ENCODE results near the gene RANGRF.

RANGRF gene

GRCh38 chr17:8326511-8327302 lies 38.2 kb downstream of the RANGRF start:
- TF ChIP-seq ZFX (IDR thresholded peaks at IDR 0.05; ENCODE audit: borderline replicate concordance) (no peak), CTCF (IDR thresholded peaks at IDR 0.05) (no peak)
- no peak overlapping the region for H3K27ac ChIP-seq

GRCh38 chr17:8327303-8327649 lies 38.8 kb downstream of the RANGRF start:
- H3K27ac ChIP-seq, result no peak overlapping the region
- TF ChIP-seq CTCF (IDR thresholded peaks at IDR 0.05) (no peak), ZFX (IDR thresholded peaks at IDR 0.05; ENCODE audit: borderline replicate concordance) (no peak)

- TF ChIP-seq ZFX (IDR thresholded peaks at IDR 0.05; ENCODE audit: borderline replicate concordance), result no peak
- TF ChIP-seq CTCF (IDR thresholded peaks at IDR 0.05), result no peak
- no peak overlapping the region for H3K27ac ChIP-seq
Observed at GRCh38 chr17:8332128-8332527, 43.7 kb downstream of the RANGRF start.

GRCh38 chr17:8332688-8333087 lies 44.2 kb downstream of the RANGRF start:
- no peak for TF ChIP-seq ZFX (IDR thresholded peaks at IDR 0.05; ENCODE audit: borderline replicate concordance)
- no peak overlapping the region for H3K27ac ChIP-seq

- H3K27ac ChIP-seq, result no peak overlapping the region
- TF ChIP-seq CTCF (IDR thresholded peaks at IDR 0.05) (no peak), ZFX (IDR thresholded peaks at IDR 0.05; ENCODE audit: borderline replicate concordance) (no peak)
Observed at GRCh38 chr17:8333281-8333680, 44.8 kb downstream of the RANGRF start.

- no peak overlapping the region for H3K27ac ChIP-seq
- TF ChIP-seq ZFX (IDR thresholded peaks at IDR 0.05; ENCODE audit: borderline replicate concordance) (no peak), CTCF (IDR thresholded peaks at IDR 0.05) (no peak)
Observed at GRCh38 chr17:8337802-8338752, 49.6 kb downstream of the RANGRF start.

- no peak overlapping the region for H3K27ac ChIP-seq
Observed at GRCh38 chr17:8338753-8339140, 50.3 kb downstream of the RANGRF start.

More at GRCh38 chr17:8338753-8339140, 50.3 kb downstream of the RANGRF start:
- TF ChIP-seq CTCF (IDR thresholded peaks at IDR 0.05), result no peak
- no peak for TF ChIP-seq ZFX (IDR thresholded peaks at IDR 0.05; ENCODE audit: borderline replicate concordance)
